Measurements from ENCODE around the gene FAM98B.

GRCh38 chr15:38525489-38525888, 71.6 kb downstream of the FAM98B start:
- TF ChIP-seq PAX5 (IDR thresholded peaks at IDR 0.05; ENCODE audit: insufficient read depth, low read length, severe bottlenecking) = no peak
- TF ChIP-seq POLR2A (IDR thresholded peaks at IDR 0.05; ENCODE audit: low read depth, low read length) = no peak
- no peak for TF ChIP-seq POLR2AphosphoS5 (IDR thresholded peaks at IDR 0.05; ENCODE audit: low read depth, low read length)
- no peak for TF ChIP-seq TAF1 (IDR thresholded peaks at IDR 0.05; ENCODE audit: low read depth, low read length)

Data from GM12891 (cell line).